Trophoblast cell (in vitro differentiated cells and primary cell): Measurements from ENCODE around the gene TPT1.
"Not testable (repeated sequence)": the region's sequence is repeated elsewhere in the genome, so short reads cannot be mapped to it uniquely, and the experiment has no call there.

Source experiments
- DNase-seq, 2 donors: peaks; one replicate each; pipeline ENCODE4 v3.0.0-alpha.2; 2016
- H2AFZ ChIP-seq: 2 replicates; pipeline ENCODE4 v1.6.1; 2013; ENCODE audit warnings: low read length, moderate library complexity, mild to moderate bottlenecking; ENCODE audit not compliant: insufficient read depth, poor library complexity
- H2AK5ac ChIP-seq: 2 replicates; pipeline ENCODE4 v1.6.1; 2013; ENCODE audit warnings: mild to moderate bottlenecking, low read length
- H2BK120ac ChIP-seq: 2 replicates; pipeline ENCODE4 v1.6.1; 2013; ENCODE audit warnings: low read length, mild to moderate bottlenecking, moderate library complexity; ENCODE audit not compliant: insufficient read depth, poor library complexity
- H2BK12ac ChIP-seq: 2 replicates; pipeline ENCODE4 v1.6.1; 2013; ENCODE audit warnings: mild to moderate bottlenecking, low read length, moderate library complexity
- H2BK5ac ChIP-seq: 2 replicates; pipeline ENCODE4 v1.6.1; 2013; ENCODE audit warnings: low read length, low read depth, moderate library complexity, mild to moderate bottlenecking; ENCODE audit not compliant: poor library complexity
- H3K14ac ChIP-seq: 2 replicates; pipeline ENCODE4 v1.6.1; 2013; ENCODE audit warnings: mild to moderate bottlenecking, low read length
- H3K18ac ChIP-seq: 2 replicates; pipeline ENCODE4 v1.6.1; 2013; ENCODE audit warnings: mild to moderate bottlenecking, low read length
- H3K23ac ChIP-seq: 2 replicates; pipeline ENCODE4 v1.6.1; 2013; ENCODE audit warnings: low read length
- H3K27ac ChIP-seq: 2 replicates; pipeline ENCODE4 v1.5.1; 2013; ENCODE audit warnings: low read depth, mild to moderate bottlenecking, inconsistent platforms, low read length, moderate library complexity
- H3K27me3 ChIP-seq: 2 replicates; pipeline ENCODE4 v1.6.1; 2013; ENCODE audit warnings: inconsistent platforms, mild to moderate bottlenecking, low read length, moderate library complexity; ENCODE audit not compliant: insufficient read depth
- H3K36me3 ChIP-seq, 2 experiments: 1 replicate in 1 of 2; 2 replicates in 1 of 2; pipeline ENCODE4 v1.6.1; 2013; ENCODE audit warnings: low read length in 2 of 2, mild to moderate bottlenecking in 2 of 2, moderate library complexity in 1 of 2; ENCODE audit not compliant: insufficient read depth in 2 of 2, control insufficient read depth in 1 of 2
- H3K4ac ChIP-seq: 2 replicates; pipeline ENCODE4 v1.6.1; 2013; ENCODE audit warnings: low read depth, mild to moderate bottlenecking, low read length, moderate library complexity
- H3K4me1 ChIP-seq, 2 experiments: 1 replicate in 1 of 2; 2 replicates in 1 of 2; pipeline ENCODE4 v1.6.1; 2013; ENCODE audit warnings: low read length in 2 of 2, mild to moderate bottlenecking in 2 of 2, moderate library complexity in 1 of 2; ENCODE audit not compliant: insufficient read depth in 2 of 2, control insufficient read depth in 1 of 2
- H3K4me2 ChIP-seq: 2 replicates; pipeline ENCODE4 v1.6.1; 2013; ENCODE audit warnings: inconsistent platforms, mild to moderate bottlenecking, low read length, moderate library complexity
- H3K4me3 ChIP-seq: 2 replicates; pipeline ENCODE4 v1.5.1; 2013; ENCODE audit warnings: mild to moderate bottlenecking, low read depth, low read length, inconsistent platforms
- H3K79me1 ChIP-seq: one replicate; pipeline ENCODE4 v1.6.1; 2013; ENCODE audit warnings: low read length
- H3K79me2 ChIP-seq: 2 replicates; pipeline ENCODE4 v1.6.1; 2013; ENCODE audit warnings: low read length, mild to moderate bottlenecking; ENCODE audit not compliant: control insufficient read depth, insufficient read depth, poor library complexity
- H3K9ac ChIP-seq: 2 replicates; pipeline ENCODE4 v1.6.1; 2013; ENCODE audit warnings: mild to moderate bottlenecking, low read length
- H3K9me3 ChIP-seq: 2 replicates; pipeline ENCODE4 v1.6.1; 2013; ENCODE audit warnings: low read depth, mild to moderate bottlenecking, control low read depth, inconsistent platforms, low read length; ENCODE audit not compliant: insufficient read depth
- H4K12ac ChIP-seq: 2 replicates; pipeline ENCODE4 v1.6.1; 2013; ENCODE audit warnings: low read depth, mild to moderate bottlenecking, low read length, moderate library complexity
- H4K8ac ChIP-seq: 2 replicates; pipeline ENCODE4 v1.6.1; 2013; ENCODE audit warnings: low read depth, mild to moderate bottlenecking, low read length, moderate library complexity
- H4K91ac ChIP-seq: one replicate; pipeline ENCODE4 v1.6.1; 2013; ENCODE audit warnings: low read depth, mild to moderate bottlenecking, low read length, moderate library complexity
- WGBS: extraction: QIAGEN DNeasy Blood & Tissue Kit; methylation state at CpG from one replicate; pipeline ENCODE4 v1.1.7; 2013; ENCODE audit warnings: missing lambda C conversion rate; ENCODE audit not compliant: insufficient read length, insufficient coverage; ENCODE audit errors: extremely low coverage; 5-methylcytosine and 5-hydroxymethylcytosine counted together

TPT1 gene

GRCh38 chr13:45381196-45381595 lies 40.2 kb upstream of the TPT1 start:
- no peak overlapping the region for H3K4me3 ChIP-seq
- no peak overlapping the region for H3K23ac ChIP-seq
- no peak overlapping the region for H3K18ac ChIP-seq
- no peak overlapping the region for H3K4me2 ChIP-seq
- no peak overlapping the region for H2AK5ac ChIP-seq
- H4K12ac ChIP-seq, result no peak overlapping the region
- WGBS, result no CpG with 5 or more reads among the region's 12 CpGs
- H3K4me1 ChIP-seq, result peaks cover 6 to 10% of the 10 kb centered on the region in 2 experiments
- no peak overlapping the region for H4K91ac ChIP-seq
- H2AFZ ChIP-seq, result no peak overlapping the region
- H3K9me3 ChIP-seq, result no peaks in the 10 kb centered on the region
- peak overlapping the region; percentile 33 for H2BK120ac ChIP-seq
- H3K27me3 ChIP-seq, result no peaks in the 10 kb centered on the region
- H3K79me1 ChIP-seq, result peaks cover 5% of the 10 kb centered on the region
- no peak overlapping the region for H4K8ac ChIP-seq
- peaks cover 2% of the 10 kb centered on the region for H3K79me2 ChIP-seq
- H2BK12ac ChIP-seq, result peak overlapping the region; percentile 40
- H3K14ac ChIP-seq, result peak overlapping the region; percentile 51
- DNase-seq, result no peak
- H3K9ac ChIP-seq, result no peak overlapping the region
- no peak overlapping the region for H3K27ac ChIP-seq
- H2BK5ac ChIP-seq, result no peak overlapping the region
- no peak overlapping the region for H3K4ac ChIP-seq
- H3K36me3 ChIP-seq, result peaks cover 0 to 3% of the 10 kb centered on the region in 2 experiments

GRCh38 chr13:45380708-45381107 lies 39.7 kb upstream of the TPT1 start:
- H2BK12ac ChIP-seq, H3K27ac ChIP-seq, H3K27me3 ChIP-seq, H2AK5ac ChIP-seq, H3K36me3 ChIP-seq, H3K4me1 ChIP-seq, H3K9ac ChIP-seq, DNase-seq, H3K18ac ChIP-seq, H4K12ac ChIP-seq, H4K91ac ChIP-seq, H3K4me2 ChIP-seq, H3K23ac ChIP-seq, H4K8ac ChIP-seq, H2BK120ac ChIP-seq, H3K4me3 ChIP-seq, H2BK5ac ChIP-seq, H3K14ac ChIP-seq, H2AFZ ChIP-seq, H3K9me3 ChIP-seq, H3K79me1 ChIP-seq, H3K79me2 ChIP-seq, H3K4ac ChIP-seq: not testable (repeated sequence)
- WGBS, result no CpG with 5 or more reads among the region's 8 CpGs

GRCh38 chr13:45379516-45379915 lies 38.5 kb upstream of the TPT1 start:
- not testable (repeated sequence) for H3K9ac ChIP-seq, H2AK5ac ChIP-seq, H3K4me1 ChIP-seq, DNase-seq, H2AFZ ChIP-seq, H3K14ac ChIP-seq, H3K27me3 ChIP-seq, H2BK120ac ChIP-seq, H4K91ac ChIP-seq, H3K4me3 ChIP-seq, H3K27ac ChIP-seq, H4K12ac ChIP-seq, H3K4me2 ChIP-seq, H3K79me2 ChIP-seq, H3K18ac ChIP-seq, H3K4ac ChIP-seq, H3K79me1 ChIP-seq, H3K36me3 ChIP-seq, H2BK12ac ChIP-seq, H2BK5ac ChIP-seq, H3K23ac ChIP-seq, H4K8ac ChIP-seq, H3K9me3 ChIP-seq
- WGBS, result no CpG with 5 or more reads among the region's 10 CpGs

- H4K12ac ChIP-seq, H3K36me3 ChIP-seq, H3K4me1 ChIP-seq, H4K91ac ChIP-seq, H4K8ac ChIP-seq, H3K23ac ChIP-seq, H3K9me3 ChIP-seq, H3K4ac ChIP-seq, H3K18ac ChIP-seq, H2BK5ac ChIP-seq, H2BK120ac ChIP-seq, H3K79me1 ChIP-seq, H3K27me3 ChIP-seq, H3K4me2 ChIP-seq, H2AFZ ChIP-seq, H3K4me3 ChIP-seq, H3K9ac ChIP-seq, DNase-seq, H3K79me2 ChIP-seq, H2AK5ac ChIP-seq, H3K14ac ChIP-seq, H3K27ac ChIP-seq, H2BK12ac ChIP-seq: not testable (repeated sequence)
- WGBS, result no CpG with 5 or more reads among the region's 8 CpGs
Measured at GRCh38 chr13:45378786-45379185, 37.8 kb upstream of the TPT1 start.
